Adrenal gland (tissue), 5 donors: ENCODE data around the gene BBLN.

Experiments
- CTCF ChIP-seq, 6 experiments: fragments of 450-650 bp in 4 of 6; fragments of 200-600 bp in 2 of 6; sonication (generic) in 1 of 6; IDR thresholded peaks; 1 replicate in 5 of 6; 2 replicates in 1 of 6; pipeline versions ENCODE4 v1.5.1 to v1.8.0; 2016 to 2021; ENCODE audit warnings: antibody characterized with exemption in 6 of 6, mild to moderate bottlenecking in 2 of 6, moderate library complexity in 1 of 6
- POLR2A ChIP-seq, 2 donors: fragments of 450-650 bp; IDR thresholded peaks; one replicate each; pipeline ENCODE4 v1.6.1; 2017; ENCODE audit warnings: antibody characterized with exemption in 2 of 2, mild to moderate bottlenecking in 2 of 2, moderate library complexity in 1 of 2
- donor health status: DM: no; HTN: no; CAD: no.

GRCh38 chr9:128166169-128166568, 6.1 kb downstream of the BBLN start:
- TF ChIP-seq CTCF (IDR thresholded peaks at IDR 0.05) (no peak), POLR2A (IDR thresholded peaks at IDR 0.05) (no peak)
